Peyer's patch (tissue), 4 donors: ENCODE measurements around the gene SESTD1.

ENCODE experiments used
- POLR2A ChIP-seq, 2 donors: fragments of 450-650 bp; IDR thresholded peaks; one replicate each; pipeline ENCODE4 v1.5.1; 2017; ENCODE audit warnings: antibody characterized with exemption in 2 of 2, mild to moderate bottlenecking in 2 of 2, moderate library complexity in 2 of 2
- TF ChIP-seq, protein P1 (sequence below), 6 experiments: fragments of 450-650 bp in 4 of 6; fragments of 200-600 bp in 2 of 6; sonication (generic) in 1 of 6; IDR thresholded peaks; one replicate each; pipeline ENCODE4 v1.5.1; 2017 to 2019; ENCODE audit warnings: antibody characterized with exemption in 6 of 6, mild to moderate bottlenecking in 3 of 6, moderate library complexity in 1 of 6

DNA sequence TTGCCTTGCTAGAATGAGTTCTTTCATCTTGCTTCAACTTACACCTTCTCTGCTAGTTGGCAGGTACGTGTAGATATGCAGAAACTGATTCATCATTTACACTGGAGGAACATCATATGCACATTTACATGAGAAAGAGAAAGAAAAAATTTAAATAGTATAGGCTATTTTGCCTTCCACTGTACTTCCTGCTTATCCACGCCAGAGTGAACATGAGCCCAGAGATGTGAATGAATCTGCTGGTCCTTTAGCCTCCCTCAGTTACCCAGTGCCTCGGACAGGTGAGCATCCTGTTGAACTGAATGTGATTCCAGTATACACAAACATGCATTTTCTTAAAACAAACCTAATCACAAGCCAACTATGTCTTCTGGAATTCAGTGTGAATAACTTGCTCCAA lies 83.6 kb downstream of the SESTD1 start:
- no peak for TF ChIP-seq POLR2A (IDR thresholded peaks at IDR 0.05)
- TF ChIP-seq, protein P1, sequence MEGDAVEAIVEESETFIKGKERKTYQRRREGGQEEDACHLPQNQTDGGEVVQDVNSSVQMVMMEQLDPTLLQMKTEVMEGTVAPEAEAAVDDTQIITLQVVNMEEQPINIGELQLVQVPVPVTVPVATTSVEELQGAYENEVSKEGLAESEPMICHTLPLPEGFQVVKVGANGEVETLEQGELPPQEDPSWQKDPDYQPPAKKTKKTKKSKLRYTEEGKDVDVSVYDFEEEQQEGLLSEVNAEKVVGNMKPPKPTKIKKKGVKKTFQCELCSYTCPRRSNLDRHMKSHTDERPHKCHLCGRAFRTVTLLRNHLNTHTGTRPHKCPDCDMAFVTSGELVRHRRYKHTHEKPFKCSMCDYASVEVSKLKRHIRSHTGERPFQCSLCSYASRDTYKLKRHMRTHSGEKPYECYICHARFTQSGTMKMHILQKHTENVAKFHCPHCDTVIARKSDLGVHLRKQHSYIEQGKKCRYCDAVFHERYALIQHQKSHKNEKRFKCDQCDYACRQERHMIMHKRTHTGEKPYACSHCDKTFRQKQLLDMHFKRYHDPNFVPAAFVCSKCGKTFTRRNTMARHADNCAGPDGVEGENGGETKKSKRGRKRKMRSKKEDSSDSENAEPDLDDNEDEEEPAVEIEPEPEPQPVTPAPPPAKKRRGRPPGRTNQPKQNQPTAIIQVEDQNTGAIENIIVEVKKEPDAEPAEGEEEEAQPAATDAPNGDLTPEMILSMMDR (IDR thresholded peaks at IDR 0.05): no peak
